Duodenal mucosa (tissue), 2 donors: ENCODE measurements around the gene LRRC74A.
"Not testable (repeated sequence)": the region's sequence is repeated elsewhere in the genome, so short reads cannot be mapped to it uniquely, and the experiment has no call there.

Experiments used
- H3K27ac ChIP-seq: one replicate; pipeline ENCODE4 v1.7.0; 2013; ENCODE audit warnings: low read depth, low read length
- H3K27me3 ChIP-seq, 2 donors: one replicate each; pipeline ENCODE4 v1.7.0; 2013; ENCODE audit warnings: low read length in 2 of 2, control low read depth in 1 of 2; ENCODE audit not compliant: insufficient read depth in 2 of 2, control insufficient read depth in 1 of 2
- H3K36me3 ChIP-seq, 2 donors: one replicate each; pipeline ENCODE4 v1.7.0; 2013; ENCODE audit warnings: low read length in 2 of 2, control low read depth in 1 of 2; ENCODE audit not compliant: insufficient read depth in 2 of 2, control insufficient read depth in 1 of 2
- H3K4me1 ChIP-seq, 2 donors: one replicate each; pipeline ENCODE4 v1.7.0; 2013; ENCODE audit warnings: low read length in 2 of 2, control low read depth in 1 of 2; ENCODE audit not compliant: insufficient read depth in 2 of 2, control insufficient read depth in 1 of 2
- H3K4me3 ChIP-seq, 2 donors: one replicate each; pipeline ENCODE4 v1.7.0; 2013; ENCODE audit warnings: low read length in 2 of 2, low read depth in 1 of 2
- H3K9ac ChIP-seq, 2 donors: one replicate each; pipeline ENCODE4 v1.7.0; 2013; ENCODE audit warnings: low read length in 2 of 2, low read depth in 1 of 2
- H3K9me3 ChIP-seq, 2 donors: one replicate each; pipeline ENCODE4 v1.7.0; 2013; ENCODE audit warnings: low read length in 2 of 2, control low read depth in 1 of 2; ENCODE audit not compliant: control insufficient read depth in 1 of 2

LRRC74A gene

GRCh38 chr14:76883447-76883846 is 57.2 kb downstream of the LRRC74A start:
- Histone ChIP-seq H3K27me3 (peaks cover 0 to 3% of the 10 kb centered on the region in 2 donors), H3K36me3 (no peaks in the 10 kb centered on the region), H3K27ac (no peak overlapping the region), H3K4me1 (no peaks in the 10 kb centered on the region), H3K4me3 (no peak overlapping the region), H3K9ac (no peak overlapping the region), H3K9me3 (no peaks in the 10 kb centered on the region)

GRCh38 chr14:76884394-76884793 is 58.2 kb downstream of the LRRC74A start:
- H3K36me3 ChIP-seq: no peaks in the 10 kb centered on the region
- H3K9ac ChIP-seq: no peak overlapping the region
- H3K4me1 ChIP-seq: no peaks in the 10 kb centered on the region
- H3K27me3 ChIP-seq: peaks cover 0 to 3% of the 10 kb centered on the region in 2 donors
- H3K4me3 ChIP-seq: no peak overlapping the region
- H3K27ac ChIP-seq: no peak overlapping the region
- H3K9me3 ChIP-seq: no peaks in the 10 kb centered on the region

- H3K4me1 ChIP-seq: no peaks in the 10 kb centered on the region
- no peak overlapping the region for H3K27ac ChIP-seq
- H3K36me3 ChIP-seq: no peaks in the 10 kb centered on the region
- no peak overlapping the region for H3K4me3 ChIP-seq
- peaks cover 0 to 3% of the 10 kb centered on the region in 2 donors for H3K27me3 ChIP-seq
- no peaks in the 10 kb centered on the region for H3K9me3 ChIP-seq
- no peak overlapping the region for H3K9ac ChIP-seq
Measured at GRCh38 chr14:76884853-76885276, 58.7 kb downstream of the LRRC74A start.

GRCh38 chr14:76887191-76887590 is 61.0 kb downstream of the LRRC74A start:
- no peak overlapping the region for H3K9ac ChIP-seq
- no peaks in the 10 kb centered on the region for H3K36me3 ChIP-seq
- H3K9me3 ChIP-seq: no peaks in the 10 kb centered on the region
- H3K27ac ChIP-seq: no peak overlapping the region
- H3K27me3 ChIP-seq: no peaks in the 10 kb centered on the region
- H3K4me1 ChIP-seq: no peaks in the 10 kb centered on the region
- H3K4me3 ChIP-seq: no peak overlapping the region

- peaks cover 0 to 2% of the 10 kb centered on the region in 2 donors for H3K9me3 ChIP-seq
- H3K4me1 ChIP-seq: no peaks in the 10 kb centered on the region
- H3K27me3 ChIP-seq: no peaks in the 10 kb centered on the region
- H3K9ac ChIP-seq: no peak overlapping the region
- H3K4me3 ChIP-seq: no peak overlapping the region
- H3K27ac ChIP-seq: no peak overlapping the region
- no peaks in the 10 kb centered on the region for H3K36me3 ChIP-seq
Measured at GRCh38 chr14:76891391-76891790, 65.2 kb downstream of the LRRC74A start.

- H3K27me3 ChIP-seq: no peaks in the 10 kb centered on the region
- peaks cover 0 to 2% of the 10 kb centered on the region in 2 donors for H3K9me3 ChIP-seq
- H3K27ac ChIP-seq: no peak overlapping the region
- H3K4me1 ChIP-seq: no peaks in the 10 kb centered on the region
- no peaks in the 10 kb centered on the region for H3K36me3 ChIP-seq
- H3K9ac ChIP-seq: no peak overlapping the region
- no peak overlapping the region for H3K4me3 ChIP-seq
Measured at GRCh38 chr14:76894308-76894707, 68.1 kb downstream of the LRRC74A start.

- H3K27ac ChIP-seq, H3K36me3 ChIP-seq, H3K27me3 ChIP-seq, H3K4me3 ChIP-seq, H3K9me3 ChIP-seq, H3K4me1 ChIP-seq, H3K9ac ChIP-seq: not testable (repeated sequence)
Measured at GRCh38 chr14:76898006-76898405, 71.8 kb downstream of the LRRC74A start.

- H3K4me1 ChIP-seq: peaks cover 5 to 7% of the 10 kb centered on the region in 2 donors
- H3K27me3 ChIP-seq: no peaks in the 10 kb centered on the region
- no peaks in the 10 kb centered on the region for H3K9me3 ChIP-seq
- H3K27ac ChIP-seq: no peak overlapping the region
- H3K4me3 ChIP-seq: no peak overlapping the region
- no peaks in the 10 kb centered on the region for H3K36me3 ChIP-seq
- H3K9ac ChIP-seq: no peak overlapping the region
Measured at GRCh38 chr14:76900682-76901081, 74.5 kb downstream of the LRRC74A start.

GRCh38 chr14:76901171-76902055 is 75.2 kb downstream of the LRRC74A start:
- H3K9ac ChIP-seq: no peak overlapping the region

GRCh38 chr14:76902591-76902990 is 76.4 kb downstream of the LRRC74A start:
- H3K27ac ChIP-seq: no peak overlapping the region
- no peaks in the 10 kb centered on the region for H3K9me3 ChIP-seq
- no peak overlapping the region for H3K9ac ChIP-seq
- H3K27me3 ChIP-seq: no peaks in the 10 kb centered on the region
- H3K4me3 ChIP-seq: no peak overlapping the region
- no peaks in the 10 kb centered on the region for H3K36me3 ChIP-seq
- peaks cover 5 to 7% of the 10 kb centered on the region in 2 donors for H3K4me1 ChIP-seq

More at GRCh38 chr14:76901171-76902055, 75.2 kb downstream of the LRRC74A start:
- no peaks in the 10 kb centered on the region for H3K9me3 ChIP-seq
- peaks cover 5 to 7% of the 10 kb centered on the region in 2 donors for H3K4me1 ChIP-seq
- H3K36me3 ChIP-seq: no peaks in the 10 kb centered on the region
- H3K4me3 ChIP-seq: no peak overlapping the region
- H3K27ac ChIP-seq: no peak overlapping the region
- H3K27me3 ChIP-seq: no peaks in the 10 kb centered on the region
